A549 (cell line): ENCODE measurements around the gene GPR62. TPM values are rescaled to one million over a fixed set of nuclear protein-coding genes. Genes with fewer than 3 reads are reported as not detected.
A peak's percentile ranks its signal among the peaks of the same experiment; 100 is the strongest.

Source experiments
- ATAC-seq, 2 experiments: fragments of 200-7000 bp in 1 of 2; fragments of >200 bp in 1 of 2; cut with Nextera tagmentation in 1 of 2; cut with Tn5 transposase in 1 of 2; 3 replicates each; pipeline versions ENCODE4 v1.8.0 to v1.9.1; 2018 to 2020; ENCODE audit warnings: mild to moderate bottlenecking in 1 of 2, moderate library complexity in 1 of 2
- CTCF ChIA-PET: fragments of 300-600 bp; sonication (Branson Sonifier 250); formaldehyde crosslinking; extraction: SDS; loops from one replicate; lab custom pipeline; 2021; ENCODE audit warnings: antibody characterized with exemption, inconsistent platforms; lab: Yijun Ruan, JAX
- POLR2A ChIA-PET: fragments of 350-600 bp; formaldehyde crosslinking; extraction: SDS; loops from one replicate; lab custom pipeline; 2021; ENCODE audit warnings: antibody characterized with exemption, inconsistent platforms; lab: Yijun Ruan, JAX
- DNase-seq, 2 experiments: peaks; one replicate each; pipeline versions ENCODE4 v3.0.0 to v3.0.0-alpha.2; 2011 to 2016; ENCODE audit warnings: low read depth in 1 of 2, low spot score in 1 of 2
- FAIRE-seq: peaks from 2 replicates; lab custom pipeline; 2011; peaks lifted over from hg19 to GRCh38; lab: Jason Lieb, UNC
- H3K27ac ChIP-seq, 2 experiments: fragments of >200 bp; sonication (Bioruptor Twin); formaldehyde crosslinking; 3 replicates each; pipeline ENCODE4 v1.5.1; 2016 to 2017
- H3K4me1 ChIP-seq: fragments of >200 bp; sonication (Bioruptor Twin); formaldehyde crosslinking; 3 replicates; pipeline ENCODE4 v1.6.1; 2016
- H3K4me2 ChIP-seq: fragments of >200 bp; sonication (Bioruptor Twin); formaldehyde crosslinking; 3 replicates; pipeline ENCODE4 v1.6.1; 2016
- H3K4me3 ChIP-seq: fragments of >200 bp; sonication (Bioruptor Twin); formaldehyde crosslinking; 3 replicates; pipeline ENCODE4 v1.5.1; 2016
- H3K9me3 ChIP-seq: fragments of >200 bp; sonication (Bioruptor Twin); formaldehyde crosslinking; 3 replicates; pipeline ENCODE4 v1.6.1; 2016
- BHLHE40 ChIP-seq: IDR thresholded peaks from 2 replicates; pipeline ENCODE4 v1.6.1; 2012; ENCODE audit warnings: low read depth, low read length, inconsistent platforms
- CBX8 ChIP-seq: fragments of 200-600 bp; sonication (generic); IDR thresholded peaks from 2 replicates; pipeline ENCODE4 v1.6.1; 2016
- CEBPB ChIP-seq, 2 experiments: fragments of >200 bp in 1 of 2; sonication (Bioruptor Twin) in 1 of 2; formaldehyde crosslinking in 1 of 2; IDR thresholded peaks; 2 replicates each; pipeline ENCODE4 v1.6.1; 2012 to 2016
- CHD2 ChIP-seq: fragments of 150-350 bp; IDR thresholded peaks from 2 replicates; pipeline ENCODE4 v1.6.1; 2014; ENCODE audit warnings: low read length; ENCODE audit not compliant: partially characterized antibody
- CHD4 ChIP-seq: fragments of 200-600 bp; sonication (generic); IDR thresholded peaks from 2 replicates; pipeline ENCODE4 v1.6.1; 2016; ENCODE audit warnings: antibody characterized with exemption, mild to moderate bottlenecking, borderline replicate concordance
- EP300 ChIP-seq, 2 experiments: fragments of >200 bp; sonication (Bioruptor Twin); formaldehyde crosslinking; IDR thresholded peaks; 2 replicates in 1 of 2; 3 replicates in 1 of 2; pipeline ENCODE4 v1.6.1; 2016 to 2017
- FOSB ChIP-seq: fragments of 250-450 bp; sonication (Bioruptor Pico); IDR thresholded peaks from 2 replicates; pipeline ENCODE4 v1.5.0; 2020; ENCODE audit warnings: mild to moderate bottlenecking, moderate library complexity
- HOXA7 ChIP-seq: fragments of 250-450 bp; sonication (Bioruptor Pico); IDR thresholded peaks from 2 replicates; pipeline ENCODE4 v1.5.0; 2020; ENCODE audit warnings: mild to moderate bottlenecking, moderate library complexity
- JUN ChIP-seq, 2 experiments: fragments of >200 bp; sonication (Bioruptor Twin); formaldehyde crosslinking; IDR thresholded peaks; 2 replicates in 1 of 2; 3 replicates in 1 of 2; pipeline ENCODE4 v1.6.1; 2016 to 2017
- MYC ChIP-seq: IDR thresholded peaks from 2 replicates; pipeline ENCODE4 v1.6.1; 2012; ENCODE audit warnings: mild to moderate bottlenecking, inconsistent platforms, low read length, improper control_type of control experiment, borderline replicate concordance
- NFE2L2 ChIP-seq: fragments of 150-350 bp; conservative IDR thresholded peaks from 2 replicates; pipeline ENCODE4 v1.6.1; 2014; ENCODE audit warnings: low read length
- NR3C1 ChIP-seq: fragments of >200 bp; sonication (Bioruptor Twin); formaldehyde crosslinking; IDR thresholded peaks from 3 replicates; pipeline ENCODE4 v1.6.1; 2017
- PHF8 ChIP-seq: fragments of 200-600 bp; sonication (generic); IDR thresholded peaks from 2 replicates; pipeline ENCODE4 v1.6.1; 2016; ENCODE audit warnings: low read depth, mild to moderate bottlenecking, antibody characterized with exemption, moderate library complexity, borderline replicate concordance
- POLR2A ChIP-seq: IDR thresholded peaks from 2 replicates; pipeline ENCODE4 v1.6.1; 2012; ENCODE audit warnings: mild to moderate bottlenecking, low read length
- RNF2 ChIP-seq: fragments of 200-600 bp; sonication (generic); IDR thresholded peaks from 2 replicates; pipeline ENCODE4 v1.6.1; 2016; ENCODE audit warnings: low read depth, mild to moderate bottlenecking, antibody characterized with exemption, moderate library complexity, borderline replicate concordance
- SREBF2 ChIP-seq: fragments of 450-650 bp; IDR thresholded peaks from 2 replicates; pipeline ENCODE4 v1.6.1; 2014; ENCODE audit warnings: mild to moderate bottlenecking, moderate library complexity
- ZC3H11A ChIP-seq: fragments of 450-650 bp; IDR thresholded peaks from 2 replicates; pipeline ENCODE4 v1.6.1; 2014; ENCODE audit warnings: antibody characterized with exemption, mild to moderate bottlenecking
- ZSCAN20 ChIP-seq: fragments of 250-450 bp; sonication (Bioruptor Pico); IDR thresholded peaks from 2 replicates; pipeline ENCODE4 v1.8.0; 2022; ENCODE audit warnings: mild to moderate bottlenecking, moderate library complexity
- WGBS: methylation state at CpG from one replicate; pipeline ENCODE4 v1.1.6; 2017; ENCODE audit errors: missing lambda C conversion rate; 5-methylcytosine and 5-hydroxymethylcytosine counted together
- polyA plus RNA-seq, 4 experiments: library from polyadenylated mRNA; depleted of rRNA in 3 of 4; stranded (reverse); fragments of >200 nt; fragmentation: RNase III in 1 of 4; extraction: RNeasy Plus Mini Kit Qiagen cat#74134 plus additional on column Dnase treatment in 1 of 4; gene quantifications; 2 replicates in 3 of 4; 3 replicates in 1 of 4; pipeline ENCODE4 v1.2.3, GENCODE V29; 2011 to 2017
- TF ChIP-seq, protein P1 (sequence below): fragments of >200 bp; sonication (Bioruptor Twin); formaldehyde crosslinking; IDR thresholded peaks from 3 replicates; pipeline ENCODE4 v1.6.1; 2016
- TF ChIP-seq, protein P2 (sequence below): fragments of 250-450 bp; sonication (Bioruptor Pico); IDR thresholded peaks from 2 replicates; pipeline ENCODE4 v1.5.0; 2021; ENCODE audit warnings: mild to moderate bottlenecking, moderate library complexity, borderline replicate concordance
- TF ChIP-seq, protein P3 (sequence below): IDR thresholded peaks from 2 replicates; pipeline ENCODE4 v1.6.1; 2012
- TF ChIP-seq, protein P4 (sequence below): IDR thresholded peaks from 2 replicates; pipeline ENCODE4 v1.6.1; 2012
- TF ChIP-seq, protein P5 (sequence below): fragments of 450-650 bp; IDR thresholded peaks from 2 replicates; pipeline ENCODE4 v1.6.1; 2014; ENCODE audit warnings: antibody characterized with exemption
- TF ChIP-seq, protein P6 (sequence below): fragments of >200 bp; sonication (Bioruptor Twin); formaldehyde crosslinking; IDR thresholded peaks from 2 replicates; pipeline ENCODE4 v1.6.1; 2016

Gene GPR62
- polyA plus RNA-seq, 2 of the 4 experiments (the other 2 are of a cell fraction) = 0.05 TPM; not detected in 1

DNA sequence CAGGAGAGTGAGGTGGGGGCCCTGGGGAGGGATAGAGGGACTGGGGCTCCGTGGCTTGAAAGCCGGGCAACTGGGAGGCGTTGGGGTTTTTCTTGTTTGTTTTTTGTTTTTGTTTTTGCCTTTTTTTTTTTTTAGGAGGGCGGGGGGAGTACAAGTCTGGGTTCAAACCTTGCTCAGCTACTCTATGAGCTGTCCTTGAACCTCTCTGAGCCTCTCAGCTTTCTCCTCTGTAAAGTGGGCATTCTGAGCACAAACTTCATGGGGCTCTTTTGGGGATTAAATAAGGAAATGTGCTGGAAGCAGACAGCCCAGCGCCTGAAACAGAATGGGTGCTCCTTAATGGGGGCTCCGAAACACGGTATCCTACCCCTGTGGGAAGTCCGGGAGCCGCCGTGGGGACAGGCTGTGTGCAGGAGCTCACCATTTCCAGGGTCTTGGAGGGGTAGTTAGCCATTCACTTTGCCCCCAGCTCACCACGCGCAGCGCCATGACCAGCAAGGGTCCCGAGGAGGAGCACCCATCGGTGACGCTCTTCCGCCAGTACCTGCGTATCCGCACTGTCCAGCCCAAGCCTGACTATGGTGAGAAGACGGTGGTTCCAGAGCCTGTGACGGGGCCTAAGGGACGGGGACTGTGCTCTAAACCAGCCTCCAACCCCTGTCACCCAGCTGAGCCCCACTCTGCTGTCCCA is 28.5 kb downstream of the GPR62 start:
- ChIA-PET POLR2A (interaction anchor here (0.6 to 3.3 kb wide), 6 partner anchors 8 to 171 kb away, joined by 3 to 32 read pairs (median 9); partner anchors contain the start of genes ABHD14B and RPL29), CTCF (interaction anchor here (0.7 to 5.0 kb wide), 7 partner anchors 12 to 56 kb away, joined by 3 to 53 read pairs (median 6); partner anchors contain the start of genes ABHD14A, ABHD14B, PARP3 and RRP9)
- ATAC-seq = no peak
- Histone ChIP-seq H3K9me3 (no peaks in the 10 kb centered on the region), H3K27ac (peak overlapping the region; percentile 80 to 97), H3K4me3 (peak overlapping the region; percentile 51), H3K4me2 (peak overlapping the region; percentile 74), H3K4me1 (peaks cover 32% of the 10 kb centered on the region)
- no peak for DNase-seq
- WGBS = 72% methylated on average over 19 of the region's 22 CpGs
- TF ChIP-seq, protein P1, sequence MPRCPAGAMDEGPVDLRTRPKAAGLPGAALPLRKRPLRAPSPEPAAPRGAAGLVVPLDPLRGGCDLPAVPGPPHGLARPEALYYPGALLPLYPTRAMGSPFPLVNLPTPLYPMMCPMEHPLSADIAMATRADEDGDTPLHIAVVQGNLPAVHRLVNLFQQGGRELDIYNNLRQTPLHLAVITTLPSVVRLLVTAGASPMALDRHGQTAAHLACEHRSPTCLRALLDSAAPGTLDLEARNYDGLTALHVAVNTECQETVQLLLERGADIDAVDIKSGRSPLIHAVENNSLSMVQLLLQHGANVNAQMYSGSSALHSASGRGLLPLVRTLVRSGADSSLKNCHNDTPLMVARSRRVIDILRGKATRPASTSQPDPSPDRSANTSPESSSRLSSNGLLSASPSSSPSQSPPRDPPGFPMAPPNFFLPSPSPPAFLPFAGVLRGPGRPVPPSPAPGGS = no peak
- TF ChIP-seq RNF2 = no peak
- TF ChIP-seq CHD4 = no peak
- no peak for TF ChIP-seq NR3C1
- TF ChIP-seq ZSCAN20 (CRISPR knock-in tag) = no peak
- no peak for TF ChIP-seq NFE2L2
- TF ChIP-seq POLR2A = no peak
- no peak for TF ChIP-seq FOSB (CRISPR knock-in tag)
- TF ChIP-seq, protein P2, sequence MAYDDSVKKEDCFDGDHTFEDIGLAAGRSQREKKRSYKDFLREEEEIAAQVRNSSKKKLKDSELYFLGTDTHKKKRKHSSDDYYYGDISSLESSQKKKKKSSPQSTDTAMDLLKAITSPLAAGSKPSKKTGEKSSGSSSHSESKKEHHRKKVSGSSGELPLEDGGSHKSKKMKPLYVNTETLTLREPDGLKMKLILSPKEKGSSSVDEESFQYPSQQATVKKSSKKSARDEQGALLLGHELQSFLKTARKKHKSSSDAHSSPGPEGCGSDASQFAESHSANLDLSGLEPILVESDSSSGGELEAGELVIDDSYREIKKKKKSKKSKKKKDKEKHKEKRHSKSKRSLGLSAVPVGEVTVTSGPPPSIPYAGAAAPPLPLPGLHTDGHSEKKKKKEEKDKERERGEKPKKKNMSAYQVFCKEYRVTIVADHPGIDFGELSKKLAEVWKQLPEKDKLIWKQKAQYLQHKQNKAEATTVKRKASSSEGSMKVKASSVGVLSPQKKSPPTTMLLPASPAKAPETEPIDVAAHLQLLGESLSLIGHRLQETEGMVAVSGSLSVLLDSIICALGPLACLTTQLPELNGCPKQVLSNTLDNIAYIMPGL (CRISPR knock-in tag) = no peak
- no peak for TF ChIP-seq CHD2
- TF ChIP-seq MYC = no peak
- TF ChIP-seq HOXA7 = no peak
- TF ChIP-seq, protein P3, sequence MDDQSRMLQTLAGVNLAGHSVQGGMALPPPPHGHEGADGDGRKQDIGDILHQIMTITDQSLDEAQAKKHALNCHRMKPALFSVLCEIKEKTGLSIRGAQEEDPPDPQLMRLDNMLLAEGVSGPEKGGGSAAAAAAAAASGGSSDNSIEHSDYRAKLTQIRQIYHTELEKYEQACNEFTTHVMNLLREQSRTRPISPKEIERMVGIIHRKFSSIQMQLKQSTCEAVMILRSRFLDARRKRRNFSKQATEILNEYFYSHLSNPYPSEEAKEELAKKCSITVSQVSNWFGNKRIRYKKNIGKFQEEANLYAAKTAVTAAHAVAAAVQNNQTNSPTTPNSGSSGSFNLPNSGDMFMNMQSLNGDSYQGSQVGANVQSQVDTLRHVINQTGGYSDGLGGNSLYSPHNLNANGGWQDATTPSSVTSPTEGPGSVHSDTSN = no peak
- TF ChIP-seq, protein P4, sequence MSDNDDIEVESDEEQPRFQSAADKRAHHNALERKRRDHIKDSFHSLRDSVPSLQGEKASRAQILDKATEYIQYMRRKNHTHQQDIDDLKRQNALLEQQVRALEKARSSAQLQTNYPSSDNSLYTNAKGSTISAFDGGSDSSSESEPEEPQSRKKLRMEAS = no peak
- FAIRE-seq = no peak

DNA sequence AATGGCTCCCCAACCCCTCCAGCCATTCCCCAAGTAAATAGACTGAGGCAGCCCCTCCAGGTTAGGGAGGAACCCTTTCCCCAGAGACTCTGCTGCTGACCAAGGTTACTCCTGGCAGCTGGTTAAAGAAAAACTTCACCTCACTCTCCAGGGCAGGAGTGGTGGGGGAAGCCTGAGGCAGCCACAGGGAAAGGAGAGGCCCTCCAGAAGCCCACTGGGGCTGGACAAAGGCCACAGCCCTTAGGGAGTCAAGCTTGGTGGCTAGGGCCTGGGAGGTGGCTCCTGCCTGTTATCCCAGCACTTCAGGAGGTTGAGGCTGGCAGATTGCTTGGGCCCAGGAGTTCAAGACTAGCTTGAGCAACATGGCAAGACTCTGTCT is 29.1 kb downstream of the GPR62 start:
- H3K4me1 ChIP-seq = peaks cover 32% of the 10 kb centered on the region
- CTCF ChIA-PET = interaction anchor here (1.1 to 5.0 kb wide), 4 partner anchors 12 to 43 kb away, joined by 3 to 53 read pairs (median 4); partner anchors contain the start of genes ABHD14A, ABHD14B and RRP9

More for the DNA sequence above, 29.1 kb downstream of the GPR62 start:
- Histone ChIP-seq H3K4me3 (peak overlapping the region; percentile 51; the same call in 1 of the 3 replicates), H3K4me2 (peak overlapping the region; percentile 74), H3K9me3 (no peaks in the 10 kb centered on the region), H3K27ac (peak overlapping the region; percentile 80 to 97; a peak in 5 of 6 replicates)
- no peak for TF ChIP-seq EP300 (IDR thresholded peaks at IDR 0.05)
- TF ChIP-seq CEBPB (IDR thresholded peaks at IDR 0.05) = no peak
- no peak for TF ChIP-seq HOXA7
- TF ChIP-seq, protein P1 = no peak
- TF ChIP-seq, protein P5, sequence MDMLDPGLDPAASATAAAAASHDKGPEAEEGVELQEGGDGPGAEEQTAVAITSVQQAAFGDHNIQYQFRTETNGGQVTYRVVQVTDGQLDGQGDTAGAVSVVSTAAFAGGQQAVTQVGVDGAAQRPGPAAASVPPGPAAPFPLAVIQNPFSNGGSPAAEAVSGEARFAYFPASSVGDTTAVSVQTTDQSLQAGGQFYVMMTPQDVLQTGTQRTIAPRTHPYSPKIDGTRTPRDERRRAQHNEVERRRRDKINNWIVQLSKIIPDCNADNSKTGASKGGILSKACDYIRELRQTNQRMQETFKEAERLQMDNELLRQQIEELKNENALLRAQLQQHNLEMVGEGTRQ = no peak
- no peak for TF ChIP-seq PHF8
- no peak for TF ChIP-seq ZC3H11A
- TF ChIP-seq, protein P6, sequence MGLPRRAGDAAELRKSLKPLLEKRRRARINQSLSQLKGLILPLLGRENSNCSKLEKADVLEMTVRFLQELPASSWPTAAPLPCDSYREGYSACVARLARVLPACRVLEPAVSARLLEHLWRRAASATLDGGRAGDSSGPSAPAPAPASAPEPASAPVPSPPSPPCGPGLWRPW = no peak
- no peak for TF ChIP-seq JUN (IDR thresholded peaks at IDR 0.05)
- no peak for TF ChIP-seq SREBF2
- no peak for TF ChIP-seq CHD2
- no peak for TF ChIP-seq CBX8
- TF ChIP-seq, protein P2 (CRISPR knock-in tag) = no peak
- no peak for TF ChIP-seq BHLHE40
- TF ChIP-seq NR3C1 = no peak
- POLR2A ChIA-PET = interaction anchor here (0.6 to 3.3 kb wide), 4 partner anchors 8 to 19 kb away, joined by 3 to 32 read pairs (median 14); partner anchors contain the start of genes ABHD14B and RPL29
- ATAC-seq (no peak), FAIRE-seq (no peak), DNase-seq (no peak)
